GM04504 (cell line): ENCODE data around the gene BFSP2.
A peak's percentile ranks its signal among the peaks of the same experiment; 100 is the strongest.
"Not testable (repeated sequence)": the region's sequence is repeated elsewhere in the genome, so short reads cannot be mapped to it uniquely, and the experiment has no call there.

Source experiments
- DNase-seq: peaks from one replicate; pipeline ENCODE4 v3.0.0-alpha.2; 2012; ENCODE audit warnings: low read depth

The BFSP2 gene

DNA sequence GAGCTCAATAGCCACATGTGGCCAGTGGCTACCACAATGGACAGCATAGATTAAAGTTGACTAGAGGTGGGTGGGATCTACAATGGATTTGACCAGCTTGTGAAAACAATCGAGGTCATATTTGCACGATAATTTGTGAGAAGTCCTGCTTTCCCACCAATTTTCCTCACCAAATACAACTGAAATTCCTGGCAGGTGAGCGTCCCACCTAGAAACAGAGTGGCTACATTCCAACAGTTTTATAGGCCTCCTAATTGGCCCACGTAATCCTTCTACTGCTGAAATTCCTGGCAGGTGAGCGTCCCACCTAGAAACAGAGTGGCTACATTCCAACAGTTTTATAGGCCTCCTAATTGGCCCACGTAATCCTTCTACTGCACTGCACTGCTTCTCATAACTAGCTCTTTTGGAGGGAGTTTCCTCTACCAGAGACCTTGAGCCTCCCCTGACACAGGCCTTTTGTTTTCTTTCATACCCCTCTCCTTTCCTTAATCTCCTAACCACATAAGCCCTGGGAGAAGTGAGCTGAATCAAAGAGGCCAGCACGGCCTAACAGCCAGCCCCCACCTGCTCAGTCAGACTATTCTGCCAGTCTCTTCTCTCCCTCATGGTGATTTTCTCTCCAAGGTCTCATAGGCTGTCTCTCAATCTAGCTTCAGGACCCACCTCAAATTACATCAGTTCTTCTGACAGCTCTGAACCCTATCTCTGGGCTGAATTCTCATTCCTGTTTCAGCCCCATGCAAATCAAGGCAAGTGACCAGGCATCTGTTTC lies 80.2 kb downstream of the BFSP2 start:
- DNase-seq, result no peak

DNA sequence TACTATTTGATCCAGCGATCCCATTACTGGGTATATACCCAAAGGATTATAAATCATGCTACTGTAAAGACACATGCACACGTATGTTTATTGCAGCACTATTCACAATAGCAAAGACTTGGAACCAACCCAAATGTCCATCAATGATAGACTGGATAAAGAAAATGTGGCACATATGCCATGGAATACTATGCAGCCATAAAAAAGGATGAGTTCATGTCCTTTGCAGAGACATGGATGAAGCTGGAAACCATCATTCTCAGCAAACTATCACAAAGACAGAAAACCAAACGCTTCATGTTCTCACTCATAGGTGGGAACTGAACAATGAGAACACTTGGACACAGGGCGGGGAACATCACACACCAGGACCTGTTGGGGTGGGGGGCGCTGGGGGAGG lies 82.6 kb downstream of the BFSP2 start:
- not testable (repeated sequence) for DNase-seq

- DNase-seq, result no peak
These were observed 86.8 kb downstream of the BFSP2 start for GRCh38 chr3:133486658-133487057.

GRCh38 chr3:133487204-133487603 lies 87.3 kb downstream of the BFSP2 start:
- no peak for DNase-seq

GRCh38 chr3:133487920-133488540 lies 88.2 kb downstream of the BFSP2 start:
- no peak for DNase-seq

- DNase-seq, result peak; percentile 49
These were observed 89.0 kb downstream of the BFSP2 start for GRCh38 chr3:133488785-133489367.

DNA sequence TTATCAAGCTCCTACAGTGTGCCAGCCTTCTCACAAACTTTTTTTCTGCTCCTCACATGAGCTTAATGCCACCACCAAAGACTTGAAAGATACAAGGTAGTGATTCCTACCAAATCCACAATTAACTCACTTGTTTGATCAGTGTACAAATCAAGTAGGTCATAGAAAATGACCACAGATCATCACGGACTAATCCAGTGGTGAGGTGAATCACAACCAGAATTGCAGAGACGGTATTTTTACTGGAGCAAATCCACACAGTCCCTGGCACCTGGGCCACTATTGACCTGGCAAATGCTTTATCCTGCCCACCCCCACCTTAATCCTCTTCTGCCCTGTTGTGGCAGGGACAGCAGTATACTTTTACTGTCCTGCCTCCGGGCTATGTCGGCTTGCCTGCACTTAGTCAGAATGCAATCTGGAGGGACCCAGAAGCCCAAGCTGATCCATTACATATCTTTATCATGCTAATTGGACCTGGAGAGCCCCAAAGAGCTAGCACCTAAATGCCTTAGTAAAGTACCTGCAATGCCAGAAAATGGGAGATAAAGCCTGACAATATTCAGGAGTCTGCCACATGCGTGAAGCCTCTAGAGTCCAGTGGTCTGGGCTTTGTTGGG lies 89.7 kb downstream of the BFSP2 start:
- no peak for DNase-seq

GRCh38 chr3:133490468-133491351 lies 90.9 kb downstream of the BFSP2 start:
- DNase-seq, result no peak

GRCh38 chr3:133491481-133492059 lies 91.7 kb downstream of the BFSP2 start:
- no peak for DNase-seq

DNA sequence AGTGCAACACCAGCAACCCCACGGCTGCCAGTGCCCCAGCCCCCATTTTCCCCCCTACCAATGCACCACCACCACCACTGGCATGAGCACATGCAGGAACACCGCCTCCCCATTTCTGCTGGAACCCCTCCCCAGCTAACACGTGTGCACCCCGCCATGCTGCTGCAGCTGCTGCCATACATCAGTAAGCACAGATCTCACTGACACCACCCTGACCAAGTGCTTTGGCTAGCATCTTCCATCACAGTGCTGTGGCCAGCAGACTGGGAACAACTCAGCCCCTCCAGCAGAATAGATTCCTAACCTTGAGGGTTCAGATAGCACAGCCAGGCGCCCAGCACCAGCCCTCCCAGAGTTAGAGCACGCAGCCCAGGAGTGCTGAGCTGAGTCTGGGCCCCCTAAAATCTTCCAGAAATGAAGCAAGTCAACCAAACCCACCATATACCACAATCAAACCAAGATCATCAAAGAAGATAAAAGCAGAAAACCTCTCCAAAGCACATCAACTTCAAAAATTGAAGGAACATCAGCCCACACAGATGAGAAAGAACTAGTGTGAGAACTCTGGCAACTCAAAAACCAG lies 92.4 kb downstream of the BFSP2 start:
- DNase-seq, result no peak

GRCh38 chr3:133494469-133494868 lies 94.6 kb downstream of the BFSP2 start:
- DNase-seq, result no peak

- not testable (repeated sequence) for DNase-seq
These were observed 102.7 kb downstream of the BFSP2 start for GRCh38 chr3:133502542-133502941.

DNA sequence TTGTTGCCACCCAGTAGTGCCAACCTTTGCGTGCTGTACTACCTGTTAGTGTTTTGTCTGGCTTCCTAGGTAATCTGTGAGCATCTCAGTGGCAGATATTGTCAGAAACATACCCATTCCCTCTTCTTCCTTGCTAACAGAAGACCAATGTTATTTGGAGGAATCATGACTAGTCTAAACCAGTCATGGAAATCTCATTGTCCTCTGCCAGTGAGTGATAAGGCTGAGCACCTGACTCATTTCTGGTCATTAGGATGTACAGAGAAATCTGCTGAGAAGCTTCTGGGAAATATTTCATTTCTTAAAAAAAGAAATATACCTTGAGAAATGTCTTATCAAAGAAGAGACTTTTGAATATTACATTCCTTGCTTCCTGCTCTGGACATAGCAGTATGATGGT lies 103.6 kb downstream of the BFSP2 start:
- DNase-seq, result no peak

DNA sequence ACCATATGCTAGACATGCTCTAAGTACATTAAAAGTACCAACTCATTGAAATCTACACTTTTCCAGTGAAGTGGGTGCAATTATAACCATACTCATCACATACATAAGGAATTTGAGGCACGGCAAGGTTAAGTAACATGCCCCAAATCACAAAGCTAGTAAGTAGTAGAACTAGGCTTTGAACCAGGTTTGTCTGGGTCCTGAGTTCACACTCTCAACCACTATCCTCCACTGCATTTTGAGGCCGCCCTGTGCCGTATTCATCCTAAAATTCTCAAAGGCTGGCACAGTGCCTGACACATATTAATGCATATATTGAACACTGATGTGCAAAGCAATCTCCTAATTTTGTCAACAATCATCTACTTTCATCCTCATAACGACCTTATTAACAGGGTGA lies 104.9 kb downstream of the BFSP2 start:
- no peak for DNase-seq

GRCh38 chr3:133505813-133506212 lies 106.0 kb downstream of the BFSP2 start:
- DNase-seq, result no peak

DNA sequence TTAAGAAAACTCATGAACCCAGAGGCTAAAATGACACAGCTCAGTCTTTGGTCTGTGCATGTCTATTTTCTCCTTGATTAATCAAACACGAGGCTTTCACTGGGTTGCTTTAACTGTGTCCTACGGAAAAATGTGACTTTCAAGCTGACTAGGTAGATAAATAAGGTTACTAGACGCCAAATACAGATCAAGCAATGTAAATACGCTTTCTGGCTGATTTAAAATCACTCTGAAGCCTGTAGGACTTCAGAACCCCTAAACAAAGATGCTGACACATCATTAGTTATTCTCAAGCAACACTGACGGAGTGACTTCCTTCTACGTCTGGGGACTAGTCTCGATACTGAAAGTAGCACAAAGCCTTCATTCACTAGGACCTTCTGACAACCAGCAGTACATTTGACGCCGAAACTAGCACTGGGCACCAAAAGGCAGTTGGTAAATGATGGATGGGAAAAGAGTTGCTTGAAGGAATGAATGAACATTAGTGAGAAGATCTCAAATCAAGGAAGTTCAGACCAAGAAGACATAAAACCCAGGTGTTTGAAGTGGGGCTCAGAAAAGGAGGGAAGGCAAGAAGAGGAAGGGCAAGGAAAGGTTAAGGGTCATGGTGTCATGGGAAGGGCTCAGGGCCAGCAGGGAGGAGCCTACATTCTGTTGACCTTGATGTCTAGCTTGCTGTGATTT lies 106.5 kb downstream of the BFSP2 start:
- DNase-seq, result no peak

GRCh38 chr3:133509488-133509887 lies 109.6 kb downstream of the BFSP2 start:
- DNase-seq, result no peak

GRCh38 chr3:133512416-133513089 lies 112.7 kb downstream of the BFSP2 start:
- no peak for DNase-seq

GRCh38 chr3:133514418-133514817 lies 114.6 kb downstream of the BFSP2 start:
- DNase-seq, result no peak

GRCh38 chr3:133515127-133515526 lies 115.3 kb downstream of the BFSP2 start:
- DNase-seq, result no peak
